HTERT RPE-1 (cell line): ENCODE results near the gene DPH6.
"Not testable (repeated sequence)": the region's sequence is repeated elsewhere in the genome, so short reads cannot be mapped to it uniquely, and the experiment has no call there.

ENCODE experiments used
- in situ Hi-C: fragments of 300-500 bp; cut with MboI; formaldehyde crosslinking; loops from 4 replicates; pipeline ENCODE4 v1.14.3; 2020; ENCODE audit warnings: low sequenced_read_pairs

Gene DPH6

GRCh38 chr15:35545824-35546510 is at the start of gene DPH6:
TSS of gene DPH6 (minus strand) at chr15:35546165. CDS start at chr15:35546141, 24 bp downstream.
- in situ Hi-C loops = no loop called here

GRCh38 chr15:35595656-35596055 is 49.7 kb upstream of the DPH6 start:
- in situ Hi-C loops = no loop called here

- in situ Hi-C loops = not testable (repeated sequence)
These were observed 46.0 kb upstream of the DPH6 start for GRCh38 chr15:35591987-35592386.

GRCh38 chr15:35583863-35584528 is 38.0 kb upstream of the DPH6 start:
- in situ Hi-C loops = no loop called here

GRCh38 chr15:35580606-35581005 is 34.6 kb upstream of the DPH6 start:
- in situ Hi-C loops = no loop called here

- in situ Hi-C loops = no loop called here
These were observed 21.4 kb upstream of the DPH6 start for GRCh38 chr15:35567392-35567791.

GRCh38 chr15:35566991-35567390 is 21.0 kb upstream of the DPH6 start:
- in situ Hi-C loops = no loop called here

- in situ Hi-C loops = no loop called here
These were observed 19.9 kb upstream of the DPH6 start for GRCh38 chr15:35565901-35566300.

- in situ Hi-C loops = no loop called here
These were observed 16.7 kb upstream of the DPH6 start for GRCh38 chr15:35562641-35563040.

- in situ Hi-C loops = no loop called here
These were observed 15.3 kb upstream of the DPH6 start for GRCh38 chr15:35561308-35561707.

GRCh38 chr15:35560870-35561269 is 14.9 kb upstream of the DPH6 start:
- in situ Hi-C loops = no loop called here

GRCh38 chr15:35560258-35560657 is 14.3 kb upstream of the DPH6 start:
- in situ Hi-C loops = no loop called here

- in situ Hi-C loops = no loop called here
These were observed 13.7 kb upstream of the DPH6 start for GRCh38 chr15:35559683-35560082.

- in situ Hi-C loops = no loop called here
These were observed 11.6 kb upstream of the DPH6 start for GRCh38 chr15:35557544-35557943.

- in situ Hi-C loops = no loop called here
These were observed 11.0 kb upstream of the DPH6 start for GRCh38 chr15:35557012-35557411.

GRCh38 chr15:35555244-35555643 is 9.3 kb upstream of the DPH6 start:
- in situ Hi-C loops = no loop called here

- in situ Hi-C loops = no loop called here
These were observed 5.0 kb upstream of the DPH6 start for GRCh38 chr15:35550957-35551356.

GRCh38 chr15:35549567-35549966 is 3.6 kb upstream of the DPH6 start:
- in situ Hi-C loops = no loop called here

GRCh38 chr15:35548435-35548834 is 2.5 kb upstream of the DPH6 start:
- in situ Hi-C loops = no loop called here

- in situ Hi-C loops = no loop called here
These were observed 1.9 kb upstream of the DPH6 start for GRCh38 chr15:35547775-35548364.

- in situ Hi-C loops = no loop called here
These were observed 781 bp upstream of the DPH6 start for GRCh38 chr15:35546511-35547381.
